Stimulated activated CD4-positive, alpha-beta T cell treated with anti-CD3 and anti-CD28 coated beads, TNF-alpha, amount 100 ng/mL, for 1 hour (primary cell): ENCODE results near the gene UPF2.

Experiments used
- DNase-seq, 3 donors: peaks; one replicate each; pipeline ENCODE4 v3.0.0-alpha.2; 2020; ENCODE audit warnings: low read depth in 3 of 3, low spot score in 1 of 3

Gene UPF2

DNA sequence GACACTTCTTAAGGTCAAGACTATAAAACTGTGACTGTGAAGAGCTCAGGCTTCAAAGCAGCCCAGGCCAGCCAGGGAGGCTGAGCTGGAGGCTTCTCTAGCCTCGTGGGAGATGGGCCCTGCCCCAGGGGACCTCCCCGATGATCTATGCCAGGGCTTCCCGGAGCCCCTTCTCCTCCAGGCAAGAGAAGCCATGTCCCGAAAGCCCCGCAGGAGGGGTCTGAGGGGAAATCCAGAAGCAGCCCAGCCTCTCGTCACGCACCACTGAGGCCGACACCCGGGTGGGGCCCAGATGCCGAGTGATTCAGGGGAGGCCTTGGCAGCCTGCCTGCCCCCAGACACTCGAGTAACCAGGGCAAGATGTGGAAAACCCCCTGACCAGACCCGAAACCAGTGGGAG lies 155.8 kb downstream of the UPF2 start:
- no peak for DNase-seq

DNA sequence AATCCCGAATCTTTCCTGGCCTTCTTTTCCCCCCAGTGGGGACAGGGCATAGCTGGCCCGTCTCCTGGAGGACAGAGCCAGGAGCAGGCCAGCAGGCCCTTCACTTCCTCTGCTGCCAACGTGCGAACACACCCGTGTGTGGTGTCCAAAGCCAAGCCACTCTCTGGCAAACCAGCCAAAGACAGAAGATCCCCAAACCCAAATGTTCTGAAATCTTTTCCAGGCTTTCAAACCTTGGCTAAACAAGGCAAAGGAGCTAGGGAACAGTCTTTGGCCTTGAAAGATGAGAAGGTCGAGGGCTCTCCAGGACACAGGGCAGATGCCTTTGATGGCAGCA lies 156.5 kb downstream of the UPF2 start:
- no peak for DNase-seq

DNA sequence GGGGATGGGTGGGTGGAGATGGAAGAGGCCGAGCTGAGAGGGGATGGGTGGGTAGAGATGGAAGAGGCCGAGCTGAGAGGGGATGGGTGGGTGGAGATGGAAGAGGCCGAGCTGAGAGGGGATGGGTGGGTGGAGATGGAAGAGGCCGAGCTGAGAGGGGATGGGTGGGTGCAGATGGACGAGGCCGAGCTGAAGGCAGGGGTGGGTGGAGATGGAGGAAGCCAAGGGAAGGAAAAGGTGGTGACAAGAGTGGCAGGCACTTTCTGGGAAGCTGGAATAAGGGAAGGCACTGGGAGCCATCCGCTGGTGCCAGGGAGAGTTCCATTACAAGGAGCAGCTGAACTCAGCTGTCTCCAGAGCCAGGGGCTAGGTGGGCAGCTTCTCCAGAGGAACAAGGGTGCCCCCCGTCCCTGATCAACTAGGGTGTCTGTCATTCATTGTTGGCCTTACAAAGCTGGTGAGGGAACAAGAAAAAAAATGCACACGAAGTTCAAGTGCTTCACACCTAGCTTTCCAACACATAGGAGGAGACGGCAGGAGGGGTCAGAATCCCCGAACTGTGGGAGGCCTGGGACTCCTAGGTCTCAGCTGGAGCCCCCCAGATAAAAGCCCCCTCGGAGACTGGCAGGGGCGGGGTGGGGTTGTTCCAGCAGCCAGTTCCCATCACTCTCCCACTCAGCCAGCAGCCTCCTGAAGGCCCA lies 157.0 kb downstream of the UPF2 start:
- no peak for DNase-seq

DNA sequence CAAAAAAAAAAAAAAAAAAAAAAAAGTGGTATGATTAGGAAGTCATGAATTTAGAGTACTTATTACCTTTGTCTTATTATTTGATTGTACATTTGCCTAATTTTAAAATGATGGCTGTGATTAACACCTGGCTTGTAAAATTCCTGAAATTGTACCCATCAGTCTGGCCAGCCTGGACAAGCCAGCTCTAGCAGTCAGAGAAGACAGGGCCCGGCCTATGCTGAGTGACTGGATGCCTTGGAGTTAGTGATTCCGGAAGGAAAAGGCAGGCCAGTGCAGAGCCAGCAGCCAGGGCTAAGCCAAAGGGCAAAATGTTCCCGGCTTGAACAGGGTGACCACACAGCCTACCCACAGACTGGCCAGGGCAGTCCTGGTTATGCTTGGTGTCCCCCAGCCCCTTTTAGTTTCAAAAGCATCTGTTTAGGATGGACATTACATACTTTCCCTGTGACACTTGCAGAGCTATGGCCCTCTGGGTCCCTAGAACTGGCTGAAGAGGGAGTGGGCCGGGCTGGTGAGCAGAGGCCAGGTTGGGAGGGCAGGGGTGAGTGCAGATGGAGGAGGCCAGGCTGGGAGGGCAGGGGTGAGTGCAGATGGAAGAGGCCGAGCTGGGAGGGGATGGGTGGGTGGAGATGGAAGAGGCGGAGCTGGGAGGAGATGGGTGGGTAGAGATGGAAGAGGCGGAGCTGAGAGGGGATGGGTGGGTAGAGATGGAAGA lies 157.7 kb downstream of the UPF2 start:
- DNase-seq = no peak

DNA sequence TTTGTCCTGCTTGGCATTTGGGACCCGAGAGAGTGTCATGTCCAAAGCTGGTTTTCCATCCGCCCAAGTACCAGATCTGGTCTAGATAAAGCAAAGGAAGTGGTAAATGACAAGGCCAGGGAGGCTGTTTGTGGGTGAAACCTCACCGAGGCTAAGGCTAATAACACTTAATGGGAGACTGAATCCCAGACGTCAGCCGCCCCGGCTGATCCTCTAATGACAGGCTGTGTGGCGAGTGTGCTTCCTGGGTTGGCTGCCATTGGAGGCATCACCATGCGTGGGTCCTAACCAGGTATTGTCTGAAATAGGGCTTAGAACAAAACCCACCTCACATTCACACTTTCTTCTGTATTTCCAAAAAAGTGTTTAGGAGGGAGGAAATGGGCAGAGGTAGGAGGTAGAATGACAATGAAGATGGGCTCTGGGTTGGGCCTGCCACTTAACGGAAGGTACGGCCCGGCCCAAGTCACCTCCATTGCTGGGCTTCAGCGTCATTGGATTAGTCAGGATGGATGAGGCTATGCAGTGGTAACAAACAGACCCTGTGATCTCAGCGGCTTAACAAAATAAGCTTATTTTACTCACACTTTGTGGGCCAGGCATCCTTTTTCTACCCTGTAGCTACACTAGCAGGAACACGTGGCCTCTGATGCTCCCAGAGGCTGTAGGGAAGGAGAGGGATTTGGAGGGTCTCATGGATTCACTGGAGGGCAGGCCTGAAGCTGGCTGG lies 159.8 kb downstream of the UPF2 start:
- DNase-seq = no peak

DNA sequence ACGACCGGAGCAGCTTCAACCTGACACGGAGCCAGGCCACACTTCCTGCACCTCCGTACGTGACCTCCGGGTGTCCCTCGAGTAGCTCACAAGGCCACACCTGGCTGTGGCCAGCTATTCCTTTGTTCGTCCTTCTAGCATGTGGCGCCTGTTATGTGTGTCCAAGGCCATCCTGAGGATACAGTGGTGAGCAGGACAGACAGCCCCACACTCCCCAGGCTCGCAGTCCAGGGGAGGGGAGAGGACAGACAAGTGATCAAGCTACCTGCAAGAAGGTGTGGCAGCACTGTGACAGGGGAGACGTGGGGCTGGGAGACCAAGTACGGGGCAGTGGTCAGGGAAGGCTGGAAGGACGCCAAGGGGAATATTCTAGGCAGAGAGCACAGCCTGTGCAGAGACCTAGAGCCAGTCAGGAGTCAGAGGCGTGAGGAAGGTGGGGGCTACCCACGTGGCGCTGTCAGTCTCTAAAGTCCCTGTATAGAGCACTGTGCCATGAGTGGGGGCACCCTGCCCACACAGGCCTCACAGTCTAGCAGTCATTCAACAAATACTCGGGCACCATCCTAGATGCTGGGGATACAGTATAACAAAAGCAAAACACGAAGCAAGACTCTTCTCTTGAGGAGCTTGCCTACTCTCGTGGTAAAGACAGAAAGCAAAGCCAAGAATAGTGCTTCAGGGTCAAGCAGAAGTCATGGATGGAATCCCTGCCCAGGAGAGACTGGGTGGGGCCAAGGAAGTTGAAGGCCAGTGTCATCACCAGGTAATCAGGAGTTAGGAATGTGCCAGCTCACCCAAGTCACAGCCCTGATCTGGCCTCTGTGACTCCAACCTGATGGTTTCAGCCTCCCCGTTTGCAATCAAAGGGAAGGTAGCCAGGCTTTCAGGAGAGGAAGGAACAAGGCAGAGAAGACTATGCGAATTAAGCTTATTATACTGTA lies 160.9 kb downstream of the UPF2 start:
- no peak for DNase-seq

DNA sequence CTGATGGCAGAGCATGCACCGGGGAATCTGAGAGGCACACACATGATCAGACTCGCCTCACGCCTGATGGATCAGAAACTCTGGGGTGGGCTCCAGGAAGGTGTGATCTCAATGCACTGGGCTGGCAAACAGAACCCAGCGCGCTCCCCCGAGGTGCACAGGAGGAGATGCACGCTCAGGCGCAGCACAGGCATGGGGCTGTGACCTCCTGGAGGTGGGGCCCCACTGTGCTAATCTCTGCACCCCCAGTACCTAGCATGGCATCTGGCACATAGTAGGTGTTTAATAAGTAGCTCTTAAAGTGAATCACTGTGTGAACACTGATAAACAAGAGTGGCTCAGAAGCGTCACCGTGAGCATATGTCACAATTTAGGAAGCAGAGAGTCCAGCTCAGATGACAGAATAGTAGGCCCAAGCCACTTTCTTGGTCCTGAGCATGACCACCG lies 161.6 kb downstream of the UPF2 start:
- no peak for DNase-seq

DNA sequence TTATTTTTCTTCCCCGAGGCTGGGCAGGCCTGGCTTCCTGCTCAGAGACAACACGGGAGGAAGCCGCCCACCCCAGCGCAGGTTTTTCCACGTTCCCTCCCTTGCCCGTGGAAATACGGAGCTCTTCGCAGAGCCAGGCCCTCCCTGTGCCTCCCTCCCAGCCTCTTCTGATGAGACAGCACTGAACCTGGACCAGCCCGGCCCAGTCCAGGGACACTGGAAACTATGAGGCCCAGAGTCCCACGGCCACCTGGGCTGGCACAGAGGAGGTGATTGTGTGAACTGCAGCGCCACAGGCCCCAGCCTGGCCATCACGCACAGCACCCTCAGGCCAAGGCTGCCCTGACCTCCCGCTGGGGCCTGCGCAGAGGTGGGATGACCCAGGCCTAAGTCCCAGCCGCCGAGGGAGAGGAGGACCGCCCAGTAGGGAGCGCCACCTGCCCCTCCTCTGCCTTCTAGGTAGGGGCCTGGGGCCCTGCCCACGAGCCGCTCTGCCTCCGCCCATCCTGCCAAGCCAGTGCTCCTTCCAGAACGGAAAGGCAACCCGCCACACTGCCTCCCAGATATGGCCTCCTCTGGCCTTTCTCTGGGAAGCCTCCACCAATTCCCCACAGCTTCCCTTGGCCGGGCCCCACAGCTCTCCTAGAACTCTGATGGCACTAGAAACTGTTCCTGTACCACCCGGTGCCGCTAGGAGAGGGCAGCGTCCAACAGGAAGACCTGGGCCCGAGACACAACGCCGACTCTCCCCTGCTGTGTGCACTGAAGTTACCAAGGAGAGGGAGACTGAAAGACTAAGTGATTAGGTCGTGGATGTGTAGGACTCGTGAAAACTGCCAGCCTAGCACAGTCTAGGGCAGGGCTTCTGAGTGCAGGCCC lies 162.2 kb downstream of the UPF2 start:
- DNase-seq = no peak

DNA sequence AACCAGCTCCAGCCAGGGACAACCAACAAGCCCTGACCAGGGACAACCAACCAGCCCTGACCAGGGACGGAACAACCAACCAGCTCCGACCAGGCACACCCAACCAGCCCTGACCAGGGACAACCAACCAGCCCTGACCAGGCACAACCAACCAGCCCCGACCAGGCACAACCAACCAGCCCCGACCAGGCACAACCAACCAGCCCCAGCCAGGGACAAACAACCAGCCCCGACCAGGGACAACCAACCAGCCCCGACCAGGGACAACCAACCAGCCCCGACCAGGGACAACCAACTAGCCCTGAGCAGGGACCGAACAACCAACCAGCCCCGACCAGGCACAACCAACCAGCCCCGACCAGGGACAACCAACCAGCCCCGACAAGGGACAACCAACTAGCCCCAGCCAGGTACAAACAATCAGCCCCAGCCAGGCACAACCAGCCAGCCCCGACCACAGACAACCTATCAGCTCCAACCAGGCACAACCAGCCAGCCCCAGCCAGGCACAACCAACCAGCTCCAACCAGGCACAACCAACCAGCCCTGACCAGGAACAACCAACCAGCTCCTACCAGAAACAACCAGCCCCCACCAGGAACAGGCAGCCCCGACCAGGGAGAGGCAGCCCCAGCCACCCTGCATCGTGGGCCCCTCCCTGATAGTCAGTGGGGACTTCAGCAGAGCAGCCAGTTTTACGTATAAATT lies 163.1 kb downstream of the UPF2 start:
- DNase-seq = no peak

DNA sequence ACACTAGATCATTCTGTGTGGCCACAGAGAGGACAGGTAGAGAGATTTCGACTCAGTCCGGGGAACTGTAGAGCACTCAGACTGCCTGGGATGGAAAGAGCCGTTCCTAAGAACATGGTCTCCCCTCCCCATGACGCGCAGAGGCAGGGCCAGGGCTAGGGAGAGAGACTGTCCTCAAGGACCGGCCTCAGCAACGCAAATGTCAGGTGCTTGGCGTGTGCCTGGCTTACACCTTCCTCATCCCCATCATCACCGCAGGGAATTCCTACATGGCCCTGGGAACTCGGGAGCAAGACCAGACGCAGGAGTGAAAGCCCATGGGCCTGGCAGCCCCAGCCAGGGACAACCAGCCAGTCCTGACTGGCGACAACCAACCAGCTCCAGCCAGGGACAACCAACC lies 163.8 kb downstream of the UPF2 start:
- no peak for DNase-seq

DNA sequence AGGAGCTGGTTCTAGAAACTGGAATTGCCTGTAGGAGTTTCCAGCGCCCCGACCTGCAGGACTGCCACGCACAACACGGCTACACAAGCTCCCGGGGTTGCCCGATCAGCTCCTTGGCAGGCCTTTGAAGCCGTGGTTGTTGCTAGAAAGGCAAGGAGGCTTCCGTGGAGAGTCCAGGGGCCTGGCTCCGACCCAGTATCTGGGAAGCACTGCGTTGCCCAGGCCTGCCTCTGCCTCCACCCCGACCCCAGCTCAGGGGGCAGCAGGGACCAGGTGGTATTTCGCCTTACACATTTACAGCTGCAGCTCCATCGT lies 165.1 kb downstream of the UPF2 start:
- no peak for DNase-seq

DNA sequence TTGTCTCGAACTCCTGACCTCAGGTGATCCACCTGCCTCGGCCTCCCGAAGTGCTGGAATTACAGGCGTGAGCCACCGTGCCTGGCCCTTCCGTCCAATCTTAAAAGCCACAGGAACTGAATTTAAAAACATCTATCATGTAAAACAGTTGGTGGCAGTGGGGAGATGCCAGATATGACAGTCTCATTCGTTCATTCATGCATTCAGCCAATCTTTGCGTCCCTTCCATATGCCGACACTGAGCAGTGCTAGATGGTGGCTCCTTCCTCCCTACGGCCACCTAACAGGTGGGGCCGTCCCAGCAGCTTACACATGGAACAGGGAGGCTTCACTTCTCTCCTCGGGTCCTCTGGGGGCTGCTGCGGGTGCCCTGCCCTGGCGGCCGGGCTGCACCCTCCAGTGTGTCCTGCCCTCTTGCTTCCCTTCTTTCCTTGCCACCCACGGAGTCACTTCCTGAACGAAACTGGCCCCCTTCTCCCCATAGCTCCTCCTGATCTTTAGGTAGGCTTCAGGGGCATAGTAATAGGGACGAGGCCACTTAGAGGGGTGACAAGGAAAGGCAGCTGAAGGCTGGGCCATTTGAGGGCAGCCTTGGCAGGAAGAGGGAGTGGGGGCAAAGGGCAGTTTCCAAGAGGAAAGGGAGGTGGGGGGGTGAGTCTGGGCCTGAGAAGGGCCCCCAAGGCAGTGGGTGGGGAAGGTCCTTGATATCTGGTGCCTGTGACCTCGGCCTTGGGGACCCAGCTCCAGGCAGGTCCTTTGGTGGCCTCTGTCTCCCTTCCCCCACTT lies 165.6 kb downstream of the UPF2 start:
- DNase-seq = no peak

DNA sequence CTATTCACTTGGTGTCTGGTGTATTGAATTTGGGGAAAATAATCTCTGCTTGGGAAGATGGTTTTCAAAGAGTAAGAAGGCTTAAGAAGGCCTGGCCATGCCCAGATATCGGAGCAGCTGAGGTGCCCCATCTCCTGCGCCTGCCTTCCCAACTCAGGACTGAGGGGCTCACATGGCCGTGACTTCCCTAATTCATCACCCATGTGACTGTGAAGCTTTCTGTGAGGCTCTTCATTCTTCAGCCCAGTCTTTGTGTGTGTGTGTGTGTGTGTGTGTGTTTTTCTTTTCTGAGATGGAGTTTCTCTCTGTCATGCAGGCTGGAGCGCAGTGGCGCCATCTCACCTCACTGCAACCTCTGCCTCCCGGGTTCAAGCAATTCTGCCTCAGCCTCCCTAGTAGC lies 166.3 kb downstream of the UPF2 start:
- no peak for DNase-seq

DNA sequence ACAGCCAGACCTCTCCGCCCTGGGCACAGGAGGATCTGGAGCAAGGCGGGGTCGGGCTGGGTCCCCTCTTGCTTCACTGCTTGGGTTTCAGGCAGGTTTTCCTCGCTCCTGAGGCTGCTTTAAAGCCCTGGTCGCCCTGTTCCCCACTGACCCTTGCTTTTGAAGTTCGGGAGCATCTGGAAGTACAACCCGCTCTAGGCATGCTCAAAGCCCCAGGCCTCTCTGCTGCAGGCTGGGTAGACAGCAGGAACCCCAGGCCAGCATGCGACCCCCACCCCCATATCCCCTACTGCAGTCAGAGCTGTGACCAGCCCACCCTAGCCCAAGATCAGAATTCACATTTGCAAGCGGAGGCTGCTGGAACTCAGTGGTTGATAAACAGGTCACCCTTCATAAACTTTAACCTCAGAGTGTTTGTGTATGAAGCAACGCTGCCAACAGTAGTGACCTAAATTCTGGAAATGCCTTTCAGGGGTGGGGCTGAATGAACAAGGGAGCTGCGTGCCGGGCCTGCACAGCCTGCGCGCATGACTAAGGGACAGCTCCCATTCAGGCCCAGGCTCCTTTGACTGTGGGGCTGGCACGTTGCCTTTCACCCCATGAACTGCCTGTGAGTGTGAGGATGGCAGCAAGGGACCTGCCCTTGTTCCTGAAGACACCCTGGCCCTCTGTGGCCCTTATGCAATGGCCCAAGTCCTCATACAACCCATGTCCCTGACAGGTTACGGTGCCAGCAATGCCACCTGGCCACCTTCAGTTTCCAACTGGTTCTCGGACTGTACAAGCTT lies 166.9 kb downstream of the UPF2 start:
- no peak for DNase-seq

DNA sequence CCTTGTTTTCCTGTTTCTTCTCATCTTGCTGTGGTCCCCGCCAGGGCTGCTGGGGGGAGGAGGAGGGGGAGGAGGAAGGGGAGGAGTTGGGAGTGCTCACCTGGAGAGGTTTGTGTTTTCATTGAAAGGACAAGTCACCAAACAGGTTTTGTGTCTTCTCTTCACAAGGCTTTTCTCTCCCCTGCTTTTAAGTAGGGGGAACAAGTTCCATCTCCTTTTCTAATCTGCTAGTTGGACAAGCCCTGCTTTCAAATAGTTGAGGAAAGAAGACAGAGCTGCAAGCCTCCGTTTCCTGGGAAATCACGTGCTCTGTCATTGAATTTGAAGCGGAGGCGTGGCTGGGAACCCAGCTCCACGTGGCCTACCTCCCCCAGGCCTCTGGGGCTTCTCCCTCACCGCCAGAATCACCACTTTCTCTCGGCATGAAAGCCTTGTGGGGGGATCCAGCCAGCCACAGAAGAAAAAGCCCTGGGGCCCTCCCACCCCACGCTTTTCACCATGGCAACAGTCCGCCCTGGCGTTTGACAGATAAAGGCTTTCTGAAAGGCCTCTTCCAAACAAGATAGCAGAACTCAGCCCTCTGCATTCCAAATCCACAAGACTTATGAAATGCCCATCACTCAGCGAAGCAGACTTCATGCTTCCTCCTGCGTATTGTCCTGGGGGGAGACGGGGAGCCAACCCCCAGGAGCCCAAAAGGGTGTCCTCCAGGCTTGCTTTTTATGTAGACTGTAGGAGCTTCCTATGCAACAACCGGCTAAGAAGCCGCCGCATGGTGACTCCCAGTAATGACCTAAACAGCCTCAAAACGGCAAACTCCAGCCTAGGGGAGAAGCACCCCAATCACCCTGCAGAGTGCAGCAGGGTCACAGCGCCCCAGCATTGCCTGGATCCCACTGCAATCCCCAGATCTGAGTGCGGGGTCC lies 167.8 kb downstream of the UPF2 start:
- peak in 1 of 3 donors; percentile 32 for DNase-seq

DNA sequence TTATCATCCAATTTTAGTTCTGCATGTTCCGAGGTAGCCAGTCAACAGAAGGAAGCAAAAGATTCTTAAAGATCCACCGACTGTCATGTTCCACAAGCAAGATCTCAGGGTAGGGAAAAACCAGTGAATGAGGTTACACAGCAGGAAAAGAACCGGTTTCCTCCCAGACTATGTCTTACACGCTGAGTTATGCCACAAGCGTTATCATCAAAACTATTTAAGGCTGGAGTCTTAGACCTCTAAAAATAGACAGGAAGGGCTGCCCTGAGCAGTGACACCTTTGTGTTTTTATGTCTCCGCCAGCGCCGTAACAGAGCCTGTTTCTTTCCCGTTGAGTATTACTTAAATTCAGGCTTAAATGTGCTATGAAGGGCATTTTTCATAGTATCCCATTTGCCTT lies 171.1 kb downstream of the UPF2 start:
- DNase-seq = no peak

DNA sequence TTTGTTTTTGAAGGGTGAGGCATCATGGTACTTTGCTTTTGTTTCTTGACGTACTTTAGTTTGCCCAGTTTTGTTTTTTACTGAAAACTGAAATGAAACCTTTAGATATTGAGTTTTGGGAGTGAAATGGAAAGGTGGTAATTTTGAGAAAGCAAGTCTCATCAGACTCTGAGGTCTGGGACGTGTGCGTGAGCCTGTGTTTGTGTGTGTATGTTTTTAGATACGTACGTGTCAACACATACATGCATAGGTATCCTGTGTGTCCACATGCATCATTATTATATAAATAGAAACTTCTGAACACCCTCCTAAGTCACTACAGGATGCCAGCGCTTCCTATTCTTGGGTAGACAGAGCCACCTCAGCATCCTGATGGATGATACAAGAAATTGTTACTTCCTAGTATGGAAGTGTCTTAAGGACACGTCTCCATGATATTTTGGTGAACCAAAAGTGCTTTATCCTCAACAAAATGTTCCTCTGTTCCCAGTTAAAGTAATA lies 171.7 kb downstream of the UPF2 start:
- no peak for DNase-seq
